ENCODE measurements around the gene TMEM244. TPM values are rescaled to one million over a fixed set of nuclear protein-coding genes. Genes with fewer than 3 reads are reported as not detected.

The TMEM244 gene, protein sequence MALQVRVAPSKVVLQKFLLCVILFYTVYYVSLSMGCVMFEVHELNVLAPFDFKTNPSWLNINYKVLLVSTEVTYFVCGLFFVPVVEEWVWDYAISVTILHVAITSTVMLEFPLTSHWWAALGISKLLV
- total RNA-seq (ENCODE audit: unreplicated experiment): not detected
- long read RNA-seq: 0 reads

DNA sequence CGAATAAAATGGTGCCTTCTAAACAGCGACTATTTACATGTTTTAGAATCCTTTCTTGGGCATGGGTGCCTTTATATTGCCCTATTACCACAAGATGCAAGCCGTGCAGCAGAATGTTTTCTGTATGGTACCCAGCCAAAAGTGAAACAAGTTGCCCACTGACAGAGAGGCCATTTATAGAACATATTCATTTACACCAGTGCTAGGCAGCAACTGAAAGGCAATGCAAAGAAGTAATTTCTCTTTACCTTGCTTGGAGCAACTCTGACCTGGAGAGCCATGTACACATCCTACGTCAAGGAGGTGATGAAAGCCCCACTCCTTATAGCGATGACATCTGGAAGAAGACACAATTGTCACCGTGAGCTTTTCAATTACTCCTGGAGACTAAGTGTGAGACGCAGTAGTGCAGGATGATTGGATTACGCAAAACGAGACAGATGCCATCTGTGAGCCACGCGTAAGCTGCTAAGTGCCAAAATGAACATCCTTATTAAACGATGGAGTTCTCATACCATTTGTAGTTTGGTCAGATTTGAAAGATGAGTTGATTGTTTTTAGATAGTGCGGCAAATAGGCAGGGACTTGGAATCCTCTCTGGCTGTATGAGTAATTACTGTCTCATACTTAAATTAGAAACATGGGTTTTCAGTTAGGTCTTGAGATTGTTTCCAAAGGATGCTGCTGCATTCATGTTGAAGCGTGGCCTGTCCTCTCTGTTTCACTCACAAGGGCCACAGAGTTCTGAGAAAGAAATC lies at the start of gene TMEM244:
TSS of gene TMEM244 (minus strand) at position 408 of the 758 bp plus-strand sequence. CDS start at position 281, 127 bp downstream.
- H3K36me3 Mint-ChIP-seq (ENCODE audit: low read depth, unreplicated experiment): no peaks in the 10 kb centered on the region
- no peak for DNase-seq (ENCODE audit: low spot score)
- no peak within 1 kb of the TSS for H3K4me3 Mint-ChIP-seq (ENCODE audit: unreplicated experiment)
- no peaks in the 10 kb centered on the region for H3K4me1 Mint-ChIP-seq (ENCODE audit: unreplicated experiment)
- H3K27ac Mint-ChIP-seq (ENCODE audit: unreplicated experiment): no peak within 1 kb of the TSS
- H3K27me3 Mint-ChIP-seq (ENCODE audit: unreplicated experiment): no peaks in the 10 kb centered on the region
- TF ChIP-seq, protein P1, sequence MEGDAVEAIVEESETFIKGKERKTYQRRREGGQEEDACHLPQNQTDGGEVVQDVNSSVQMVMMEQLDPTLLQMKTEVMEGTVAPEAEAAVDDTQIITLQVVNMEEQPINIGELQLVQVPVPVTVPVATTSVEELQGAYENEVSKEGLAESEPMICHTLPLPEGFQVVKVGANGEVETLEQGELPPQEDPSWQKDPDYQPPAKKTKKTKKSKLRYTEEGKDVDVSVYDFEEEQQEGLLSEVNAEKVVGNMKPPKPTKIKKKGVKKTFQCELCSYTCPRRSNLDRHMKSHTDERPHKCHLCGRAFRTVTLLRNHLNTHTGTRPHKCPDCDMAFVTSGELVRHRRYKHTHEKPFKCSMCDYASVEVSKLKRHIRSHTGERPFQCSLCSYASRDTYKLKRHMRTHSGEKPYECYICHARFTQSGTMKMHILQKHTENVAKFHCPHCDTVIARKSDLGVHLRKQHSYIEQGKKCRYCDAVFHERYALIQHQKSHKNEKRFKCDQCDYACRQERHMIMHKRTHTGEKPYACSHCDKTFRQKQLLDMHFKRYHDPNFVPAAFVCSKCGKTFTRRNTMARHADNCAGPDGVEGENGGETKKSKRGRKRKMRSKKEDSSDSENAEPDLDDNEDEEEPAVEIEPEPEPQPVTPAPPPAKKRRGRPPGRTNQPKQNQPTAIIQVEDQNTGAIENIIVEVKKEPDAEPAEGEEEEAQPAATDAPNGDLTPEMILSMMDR (IDR thresholded peaks at IDR 0.05; ENCODE audit: unreplicated experiment): no peak
- H3K9me3 Mint-ChIP-seq (ENCODE audit: unreplicated experiment): no peaks in the 10 kb centered on the region

DNA sequence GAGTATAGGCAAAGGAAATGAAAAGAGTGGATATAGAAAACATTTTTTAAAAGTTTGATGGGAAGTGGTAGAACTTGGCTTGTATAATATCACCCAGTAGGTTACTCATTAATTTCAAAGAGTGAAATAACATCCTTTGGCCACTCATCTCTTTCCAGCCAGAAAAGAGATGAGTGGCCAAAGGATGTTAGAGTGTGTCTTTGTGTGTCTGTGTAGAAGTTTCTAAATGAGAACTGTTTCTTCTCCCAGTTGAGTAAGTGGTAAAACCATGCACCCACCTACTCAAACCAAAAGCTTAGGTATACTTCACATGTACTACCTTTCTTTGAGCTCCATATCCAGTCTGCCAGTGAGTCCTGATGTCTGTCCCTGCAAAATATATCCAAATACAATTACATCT lies 47.7 kb upstream of the TMEM244 start:
- DNase-seq (ENCODE audit: low spot score): no peak
- no peaks in the 10 kb centered on the region for H3K36me3 Mint-ChIP-seq (ENCODE audit: low read depth, unreplicated experiment)
- no peak overlapping the region for H3K27ac Mint-ChIP-seq (ENCODE audit: unreplicated experiment)
- H3K4me1 Mint-ChIP-seq (ENCODE audit: unreplicated experiment): no peaks in the 10 kb centered on the region
- no peaks in the 10 kb centered on the region for H3K9me3 Mint-ChIP-seq (ENCODE audit: unreplicated experiment)
- peaks cover 2% of the 10 kb centered on the region for H3K27me3 Mint-ChIP-seq (ENCODE audit: unreplicated experiment)
- TF ChIP-seq, protein P1 (IDR thresholded peaks at IDR 0.05; ENCODE audit: unreplicated experiment): no peak
- no peak overlapping the region for H3K4me3 Mint-ChIP-seq (ENCODE audit: unreplicated experiment)

DNA sequence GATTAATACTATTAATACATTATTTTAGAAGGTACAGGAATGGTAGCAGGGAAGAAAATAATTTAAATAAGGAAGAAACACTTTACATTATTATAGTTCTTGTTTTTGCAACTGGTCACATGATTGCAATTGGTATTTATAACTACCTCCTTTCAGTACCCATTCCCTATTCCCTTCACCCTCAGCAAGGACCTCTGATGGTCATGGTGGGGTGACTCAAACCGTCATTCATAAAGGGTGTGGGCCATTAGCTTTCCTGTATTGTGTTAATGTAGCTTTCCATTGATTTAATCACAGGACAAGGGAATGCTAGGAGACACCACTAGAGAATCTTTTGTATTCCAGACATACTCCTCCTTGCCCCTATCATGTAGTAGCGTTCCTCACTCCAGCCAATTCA lies 47.2 kb upstream of the TMEM244 start:
- peaks cover 2% of the 10 kb centered on the region for H3K27me3 Mint-ChIP-seq (ENCODE audit: unreplicated experiment)
- H3K4me3 Mint-ChIP-seq (ENCODE audit: unreplicated experiment): no peak overlapping the region
- no peaks in the 10 kb centered on the region for H3K4me1 Mint-ChIP-seq (ENCODE audit: unreplicated experiment)
- H3K9me3 Mint-ChIP-seq (ENCODE audit: unreplicated experiment): no peaks in the 10 kb centered on the region
- no peak for DNase-seq (ENCODE audit: low spot score)
- no peaks in the 10 kb centered on the region for H3K36me3 Mint-ChIP-seq (ENCODE audit: low read depth, unreplicated experiment)
- TF ChIP-seq, protein P1 (IDR thresholded peaks at IDR 0.05; ENCODE audit: unreplicated experiment): no peak
- H3K27ac Mint-ChIP-seq (ENCODE audit: unreplicated experiment): no peak overlapping the region

DNA sequence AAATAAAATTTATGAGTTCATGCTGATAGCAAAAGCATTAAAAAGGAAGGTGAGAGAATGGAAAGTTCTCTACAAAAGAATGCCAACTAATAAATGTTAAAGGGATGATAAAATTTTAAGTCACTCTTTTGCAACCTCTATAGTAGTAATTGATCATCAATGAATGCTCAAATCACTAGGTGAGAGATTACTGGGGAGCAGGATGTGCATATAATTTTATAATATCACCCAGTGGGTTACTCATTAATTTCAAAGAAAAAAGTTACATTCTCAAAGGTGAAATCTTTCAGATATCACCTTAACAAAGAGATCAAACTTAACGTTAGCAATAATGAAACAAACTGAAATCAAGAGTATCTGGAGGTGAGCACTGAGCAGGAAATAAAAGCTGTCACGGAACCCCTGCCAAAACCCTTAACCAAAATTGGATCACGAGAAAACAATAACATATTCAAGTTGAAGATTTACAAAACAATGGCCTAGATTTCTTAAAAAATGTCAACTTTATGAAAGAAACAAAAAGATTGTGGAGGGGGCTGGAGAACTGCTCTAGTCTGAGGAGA lies 45.5 kb upstream of the TMEM244 start:
- Mint-ChIP-seq H3K4me1 (ENCODE audit: unreplicated experiment) (no peaks in the 10 kb centered on the region), H3K9me3 (ENCODE audit: unreplicated experiment) (no peaks in the 10 kb centered on the region), H3K27ac (ENCODE audit: unreplicated experiment) (no peak overlapping the region), H3K27me3 (ENCODE audit: unreplicated experiment) (peaks cover 4% of the 10 kb centered on the region), H3K4me3 (ENCODE audit: unreplicated experiment) (no peak overlapping the region), H3K36me3 (ENCODE audit: low read depth, unreplicated experiment) (no peaks in the 10 kb centered on the region)
- TF ChIP-seq, protein P1 (IDR thresholded peaks at IDR 0.05; ENCODE audit: unreplicated experiment): no peak
- DNase-seq (ENCODE audit: low spot score): no peak

DNA sequence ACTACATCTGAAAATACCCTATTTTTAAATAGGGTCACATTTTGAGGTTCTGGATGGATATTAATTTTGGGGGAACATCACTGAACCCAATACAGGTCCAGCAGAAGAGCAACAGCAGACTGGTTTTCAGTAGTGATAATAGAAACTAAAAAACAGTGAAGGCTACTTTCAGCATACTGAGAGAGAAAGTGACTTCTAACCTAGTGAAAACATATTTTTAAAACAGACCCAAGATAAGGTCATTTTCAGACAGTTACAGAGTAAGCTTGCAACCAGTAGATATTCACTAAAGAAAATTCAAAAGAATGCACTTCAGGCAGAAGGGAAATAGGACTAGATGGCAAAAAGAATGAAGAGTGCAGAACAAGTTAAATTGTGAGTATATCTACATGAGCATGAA lies 42.0 kb upstream of the TMEM244 start:
- no peak for DNase-seq (ENCODE audit: low spot score)
- no peaks in the 10 kb centered on the region for H3K4me1 Mint-ChIP-seq (ENCODE audit: unreplicated experiment)
- no peak overlapping the region for H3K4me3 Mint-ChIP-seq (ENCODE audit: unreplicated experiment)
- TF ChIP-seq, protein P1 (IDR thresholded peaks at IDR 0.05; ENCODE audit: unreplicated experiment): no peak
- peaks cover 6% of the 10 kb centered on the region for H3K27me3 Mint-ChIP-seq (ENCODE audit: unreplicated experiment)
- no peaks in the 10 kb centered on the region for H3K36me3 Mint-ChIP-seq (ENCODE audit: low read depth, unreplicated experiment)
- H3K9me3 Mint-ChIP-seq (ENCODE audit: unreplicated experiment): no peaks in the 10 kb centered on the region
- no peak overlapping the region for H3K27ac Mint-ChIP-seq (ENCODE audit: unreplicated experiment)
